Renal pelvis (tissue), 4 donors: ENCODE measurements around the gene AUTS2. TPM values are rescaled to one million over a fixed set of nuclear protein-coding genes. Genes with fewer than 3 reads are reported as not detected.

Experiments
- DNase-seq: peaks from one replicate; pipeline ENCODE4 v3.0.0-alpha.2; 2013
- polyA plus RNA-seq, 3 donors: library from polyadenylated mRNA; unstranded; fragments of 120-200 nt; gene quantifications; one replicate each; pipeline ENCODE4 v1.2.1, GENCODE V29; 2013; ENCODE audit not compliant: insufficient read length in 3 of 3

Gene AUTS2
- polyA plus RNA-seq, 3 donors = 85.8 to 114 (median 86.6) TPM

GRCh38 chr7:70457482-70457881 lies 859.2 kb downstream of the AUTS2 start:
- no peak for DNase-seq

- no peak for DNase-seq
These were observed 859.8 kb downstream of the AUTS2 start for GRCh38 chr7:70457883-70458680.

- no peak for DNase-seq
These were observed 860.5 kb downstream of the AUTS2 start for GRCh38 chr7:70458745-70459144.

- DNase-seq = no peak
These were observed 861.3 kb downstream of the AUTS2 start for GRCh38 chr7:70459546-70459945.

- DNase-seq = no peak
These were observed 861.8 kb downstream of the AUTS2 start for GRCh38 chr7:70460071-70460470.

GRCh38 chr7:70460562-70460961 lies 862.3 kb downstream of the AUTS2 start:
- no peak for DNase-seq

- DNase-seq = no peak
These were observed 865.2 kb downstream of the AUTS2 start for GRCh38 chr7:70463352-70463938.

- DNase-seq = no peak
These were observed 868.6 kb downstream of the AUTS2 start for GRCh38 chr7:70466725-70467364.

GRCh38 chr7:70470746-70471145 lies 872.5 kb downstream of the AUTS2 start:
- DNase-seq = no peak

GRCh38 chr7:70472601-70473237 lies 874.4 kb downstream of the AUTS2 start:
- no peak for DNase-seq

GRCh38 chr7:70474639-70475234 lies 876.5 kb downstream of the AUTS2 start:
- DNase-seq = no peak

GRCh38 chr7:70477036-70478010 lies 879.0 kb downstream of the AUTS2 start:
- DNase-seq = no peak

GRCh38 chr7:70479153-70480021 lies 881.1 kb downstream of the AUTS2 start:
- DNase-seq = no peak

- no peak for DNase-seq
These were observed 882.8 kb downstream of the AUTS2 start for GRCh38 chr7:70480927-70481569.

- peak; percentile 60 for DNase-seq
These were observed 883.4 kb downstream of the AUTS2 start for GRCh38 chr7:70481570-70482123.

GRCh38 chr7:70484255-70484654 lies 886.0 kb downstream of the AUTS2 start:
- no peak for DNase-seq

- DNase-seq = no peak
These were observed 888.7 kb downstream of the AUTS2 start for GRCh38 chr7:70486977-70487376.

- DNase-seq = no peak
These were observed 889.2 kb downstream of the AUTS2 start for GRCh38 chr7:70487428-70487827.

- no peak for DNase-seq
These were observed 889.6 kb downstream of the AUTS2 start for GRCh38 chr7:70487886-70488285.
